Endothelial cell of umbilical vein (primary cell): ENCODE data around the gene SAMMSON. TPM values are rescaled to one million over a fixed set of nuclear protein-coding genes. Genes with fewer than 3 reads are reported as not detected.

Experiments
- BruUV-seq: library from RNA; stranded (reverse); fragments of 400-500 nt; replicated peaks from 2 replicates; lab custom pipeline; 2021; lab: Mats Ljungman, UMichigan
- CTCF ChIA-PET: fragments of 300-600, 350-600 bp; sonication (Branson Sonifier 250); formaldehyde crosslinking; loops from one replicate; lab custom pipeline; 2021; ENCODE audit warnings: antibody characterized with exemption, inconsistent platforms; lab: Charles Lee
- POLR2A ChIA-PET: fragments of 300-600, 350-600 bp; sonication (Branson Sonifier 250); formaldehyde crosslinking; loops from one replicate; lab custom pipeline; 2021; ENCODE audit warnings: antibody characterized with exemption, inconsistent platforms; lab: Charles Lee
- DNase-seq: peaks from one replicate; pipeline ENCODE4 v3.0.0-alpha.2; 2011; ENCODE audit warnings: low read depth, low spot score
- FAIRE-seq: peaks from 2 replicates; lab custom pipeline; 2011; peaks lifted over from hg19 to GRCh38; lab: Jason Lieb, UNC
- H2AFZ ChIP-seq: 2 replicates; pipeline ENCODE4 v1.6.0; 2012; ENCODE audit warnings: low read depth, low read length, control low read depth, inconsistent platforms
- H3K27ac ChIP-seq: 2 replicates; pipeline ENCODE4 v1.5.1; 2011; ENCODE audit warnings: low read depth, mild to moderate bottlenecking, control low read depth, low read length, moderate library complexity; ENCODE audit not compliant: insufficient read depth
- H3K27me3 ChIP-seq, 2 experiments: 2 replicates each; pipeline versions ENCODE4 v1.6.0 to v1.6.1; 2011; ENCODE audit warnings: low read length in 2 of 2, mixed read lengths in 1 of 2; ENCODE audit not compliant: control insufficient read depth in 2 of 2, insufficient read depth in 2 of 2
- H3K36me3 ChIP-seq, 2 experiments: 2 replicates in 1 of 2; 3 replicates in 1 of 2; pipeline ENCODE4 v1.5.1; 2011; ENCODE audit warnings: low read length in 2 of 2, mild to moderate bottlenecking in 1 of 2, moderate library complexity in 1 of 2; ENCODE audit not compliant: control insufficient read depth in 2 of 2, insufficient read depth in 2 of 2; ENCODE audit errors: extremely low read depth in 1 of 2
- H3K4me1 ChIP-seq: 3 replicates; pipeline ENCODE4 v1.5.1; 2011; ENCODE audit warnings: mild to moderate bottlenecking, low read length; ENCODE audit not compliant: control insufficient read depth, insufficient read depth; ENCODE audit errors: extremely low read depth
- H3K4me2 ChIP-seq: 2 replicates; pipeline ENCODE4 v1.6.1; 2011; ENCODE audit warnings: low read length, control low read depth, mixed read lengths; ENCODE audit not compliant: insufficient read depth
- H3K4me3 ChIP-seq, 3 experiments: fragments of 200-600 bp in 1 of 3; sonication (generic), shearing (Covaris generic) in 1 of 3; replicated peaks in 1 of 3; 2 replicates each; pipeline ENCODE4 v1.5.1; 2011 to 2016; ENCODE audit warnings: control low read depth in 3 of 3, low read length in 3 of 3, mild to moderate bottlenecking in 2 of 3, inconsistent platforms in 1 of 3, low read depth in 1 of 3, moderate library complexity in 1 of 3; ENCODE audit not compliant: insufficient read depth in 1 of 3
- H3K79me2 ChIP-seq: 2 replicates; pipeline ENCODE4 v1.6.0; 2012; ENCODE audit warnings: low read length, inconsistent platforms; ENCODE audit not compliant: control insufficient read depth, insufficient read depth
- H3K9ac ChIP-seq: replicated peaks from 2 replicates; pipeline ENCODE3; 2011; ENCODE audit warnings: low read length, control low read depth; ENCODE audit not compliant: insufficient read depth; ENCODE audit errors: extremely low read depth
- H3K9me1 ChIP-seq: replicated peaks from 3 replicates; pipeline ENCODE4 v1.6.0; 2011; ENCODE audit warnings: mild to moderate bottlenecking, low read length; ENCODE audit not compliant: control insufficient read depth, insufficient read depth; ENCODE audit errors: extremely low read depth
- H3K9me3 ChIP-seq: replicated peaks from 2 replicates; pipeline ENCODE4 v1.5.1; 2012; ENCODE audit warnings: low read length, inconsistent platforms; ENCODE audit not compliant: control insufficient read depth, insufficient read depth
- H4K20me1 ChIP-seq: replicated peaks from 2 replicates; pipeline ENCODE3; 2011; ENCODE audit warnings: mild to moderate bottlenecking, low read length; ENCODE audit not compliant: control insufficient read depth, insufficient read depth; ENCODE audit errors: extremely low read depth
- EZH2 ChIP-seq: IDR thresholded peaks from 2 replicates; pipeline ENCODE4 v1.6.1; 2012; ENCODE audit warnings: borderline replicate concordance, low read depth, mild to moderate bottlenecking, moderate library complexity, low read length, inconsistent platforms; ENCODE audit not compliant: severe bottlenecking
- FOS ChIP-seq: IDR thresholded peaks from 2 replicates; pipeline ENCODE4 v1.6.1; 2011; ENCODE audit warnings: mild to moderate bottlenecking, low read length, moderate library complexity, borderline replicate concordance; ENCODE audit not compliant: insufficient read depth
- GATA2 ChIP-seq: IDR thresholded peaks from 2 replicates; pipeline ENCODE4 v1.7.0; 2011; ENCODE audit warnings: low read depth, mild to moderate bottlenecking, moderate library complexity, mixed read lengths, low read length; ENCODE audit not compliant: insufficient read length, insufficient read depth
- JUN ChIP-seq: IDR thresholded peaks from 2 replicates; pipeline ENCODE4 v1.6.1; 2011; ENCODE audit warnings: borderline replicate concordance, low read depth; ENCODE audit not compliant: insufficient read length, insufficient read depth
- MAX ChIP-seq: IDR thresholded peaks from 2 replicates; pipeline ENCODE4 v1.6.1; 2011; ENCODE audit not compliant: insufficient read depth, insufficient read length
- MYC ChIP-seq: IDR thresholded peaks from one replicate; pipeline ENCODE4 v1.6.1; 2011; ENCODE audit warnings: mild to moderate bottlenecking, low read depth, low read length
- POLR2A ChIP-seq: IDR thresholded peaks from 2 replicates; pipeline ENCODE4 v1.6.1; 2012; ENCODE audit warnings: low read depth, mild to moderate bottlenecking, control low read depth, low read length
- POLR2AphosphoS5 ChIP-seq: IDR thresholded peaks from 2 replicates; pipeline ENCODE4 v1.6.1; 2012; ENCODE audit warnings: low read depth, mild to moderate bottlenecking, control low read depth, low read length, moderate library complexity; ENCODE audit not compliant: insufficient read depth
- dilution Hi-C: fragments of 300-500 bp; cut with MboI; formaldehyde crosslinking; loops from one replicate; pipeline ENCODE4 v1.15.0; 2019; ENCODE audit warnings: low sequenced_read_pairs; ENCODE audit not compliant: extremely low pct_ligation_motif_present
- intact Hi-C: fragments of 100-400 bp; cut with micrococcal nuclease; formaldehyde crosslinking; loops from one replicate; pipeline ENCODE4 v1.10.0; 2022
- polyA plus RNA-seq, 4 experiments: library from polyadenylated mRNA; depleted of rRNA in 3 of 4; stranded (reverse) in 3 of 4; unstranded in 1 of 4; fragments of >200 nt; gene quantifications; 2 replicates each; pipeline versions ENCODE4 v1.2.1 to v1.2.3, GENCODE V29; 2011 to 2012; ENCODE audit warnings: missing spikeins in 1 of 4
- total RNA-seq: library from RNA; stranded (reverse); gene quantifications from 2 replicates; pipeline ENCODE4 v1.2.3, GENCODE V29; 2021
- TF ChIP-seq, protein P1 (sequence below), 2 donors: IDR thresholded peaks; 1 replicate in 1 of 2; 2 replicates in 1 of 2; pipeline ENCODE4 v1.5.1; 2011; ENCODE audit warnings: low read length in 2 of 2, mild to moderate bottlenecking in 2 of 2, moderate library complexity in 2 of 2, control low read depth in 1 of 2, inconsistent platforms in 1 of 2, low read depth in 1 of 2; ENCODE audit not compliant: insufficient read depth in 1 of 2; ENCODE audit errors: extremely low read depth in 1 of 2

Gene SAMMSON
- total and polyA plus RNA-seq, 2 donors (not counting 3 experiments of a cell fraction or from before 2014, with no cell fraction given), result not detected

- Histone ChIP-seq H3K4me1 (no peaks in the 10 kb centered on the region), H3K27me3 (peaks cover 0 to 3% of the 10 kb centered on the region in 2 experiments), H3K27ac (no peak overlapping the region), H4K20me1 (no peaks in the 10 kb centered on the region), H3K9ac (no peak overlapping the region), H3K9me1 (no peaks in the 10 kb centered on the region), H3K4me3 (no peak overlapping the region), H3K4me2 (no peak overlapping the region), H3K36me3 (no peaks in the 10 kb centered on the region), H2AFZ (no peak overlapping the region), H3K9me3 (no peaks in the 10 kb centered on the region), H3K79me2 (no peaks in the 10 kb centered on the region)
- intact Hi-C loops, result no loop called here
- POLR2A ChIA-PET, result no interaction called here
- no peak for FAIRE-seq
- dilution Hi-C loops, result no loop called here
- TF ChIP-seq POLR2AphosphoS5, result no peak
- CTCF ChIA-PET, result no interaction called here
- no TSS peak for BruUV-seq
- no peak for DNase-seq
These were observed 26.9 kb upstream of the SAMMSON start for GRCh38 chr3:69972672-69973071.

DNA sequence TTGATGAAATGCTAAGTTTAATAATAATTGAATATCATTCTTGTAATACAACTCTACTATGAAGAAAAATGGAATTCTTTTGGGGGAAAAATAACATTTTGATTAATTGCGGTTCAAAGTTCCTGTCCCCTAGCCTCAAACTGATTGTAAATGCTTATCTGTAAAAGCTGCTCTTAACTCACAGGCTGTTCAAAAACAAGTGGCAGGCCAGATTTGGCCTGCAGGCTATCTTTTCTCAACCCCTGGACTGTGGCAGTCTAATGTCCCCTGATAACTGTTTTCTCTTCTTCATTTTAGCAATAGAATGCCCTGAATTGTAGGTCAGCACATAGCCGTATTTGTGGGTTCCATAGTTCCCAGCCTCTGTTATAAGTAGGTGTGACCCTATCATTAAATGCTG, 23.5 kb upstream of the SAMMSON start:
- no peak overlapping the region for H3K4me2 ChIP-seq
- FAIRE-seq (no peak), DNase-seq (no peak)
- no peak overlapping the region for H3K27ac ChIP-seq
- H3K79me2 ChIP-seq, result no peaks in the 10 kb centered on the region
- H3K9me1 ChIP-seq, result no peaks in the 10 kb centered on the region
- POLR2A ChIA-PET, result no interaction called here
- intact Hi-C loops (no loop called here), dilution Hi-C loops (no loop called here)
- CTCF ChIA-PET, result interaction anchor here (1.2 kb wide), 1 partner anchor 11 kb away, joined by 3 read pairs; no protein-coding TSS in a partner anchor
- no TSS peak for BruUV-seq
- no peak overlapping the region for H3K4me3 ChIP-seq
- no peak overlapping the region for H2AFZ ChIP-seq
- no peaks in the 10 kb centered on the region for H3K9me3 ChIP-seq
- peaks cover 0 to 3% of the 10 kb centered on the region in 2 experiments for H3K27me3 ChIP-seq
- no peak overlapping the region for H3K9ac ChIP-seq
- H4K20me1 ChIP-seq, result no peaks in the 10 kb centered on the region
- H3K36me3 ChIP-seq, result no peaks in the 10 kb centered on the region
- TF ChIP-seq POLR2AphosphoS5, result no peak
- TF ChIP-seq, protein P1, sequence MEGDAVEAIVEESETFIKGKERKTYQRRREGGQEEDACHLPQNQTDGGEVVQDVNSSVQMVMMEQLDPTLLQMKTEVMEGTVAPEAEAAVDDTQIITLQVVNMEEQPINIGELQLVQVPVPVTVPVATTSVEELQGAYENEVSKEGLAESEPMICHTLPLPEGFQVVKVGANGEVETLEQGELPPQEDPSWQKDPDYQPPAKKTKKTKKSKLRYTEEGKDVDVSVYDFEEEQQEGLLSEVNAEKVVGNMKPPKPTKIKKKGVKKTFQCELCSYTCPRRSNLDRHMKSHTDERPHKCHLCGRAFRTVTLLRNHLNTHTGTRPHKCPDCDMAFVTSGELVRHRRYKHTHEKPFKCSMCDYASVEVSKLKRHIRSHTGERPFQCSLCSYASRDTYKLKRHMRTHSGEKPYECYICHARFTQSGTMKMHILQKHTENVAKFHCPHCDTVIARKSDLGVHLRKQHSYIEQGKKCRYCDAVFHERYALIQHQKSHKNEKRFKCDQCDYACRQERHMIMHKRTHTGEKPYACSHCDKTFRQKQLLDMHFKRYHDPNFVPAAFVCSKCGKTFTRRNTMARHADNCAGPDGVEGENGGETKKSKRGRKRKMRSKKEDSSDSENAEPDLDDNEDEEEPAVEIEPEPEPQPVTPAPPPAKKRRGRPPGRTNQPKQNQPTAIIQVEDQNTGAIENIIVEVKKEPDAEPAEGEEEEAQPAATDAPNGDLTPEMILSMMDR (IDR thresholded peaks at IDR 0.05; ENCODE audit: extremely low read depth in 1 of 2, insufficient read depth in 1 of 2, low read depth in 1 of 2, low read length in 2 of 2), result no peak
- TF ChIP-seq MAX, result no peak
- no peak for TF ChIP-seq GATA2
- no peak for TF ChIP-seq EZH2
- no peak for TF ChIP-seq JUN
- TF ChIP-seq POLR2A, result no peak
- no peak for TF ChIP-seq MYC
- no peak for TF ChIP-seq FOS
- no peaks in the 10 kb centered on the region for H3K4me1 ChIP-seq
